A549 (cell line): ENCODE results near the gene DMRTB1.

ENCODE experiments used
- MYC ChIP-seq: IDR thresholded peaks from 2 replicates; pipeline ENCODE4 v1.6.1; 2012; ENCODE audit warnings: mild to moderate bottlenecking, inconsistent platforms, low read length, improper control_type of control experiment, borderline replicate concordance
- POLR2A ChIP-seq: IDR thresholded peaks from 2 replicates; pipeline ENCODE4 v1.6.1; 2012; ENCODE audit warnings: mild to moderate bottlenecking, low read length
- POLR2AphosphoS2 ChIP-seq: conservative IDR thresholded peaks from 2 replicates; pipeline ENCODE4 v1.6.1; 2012; ENCODE audit warnings: low read length, improper control_type of control experiment, inconsistent platforms
- RAD21 ChIP-seq, 2 experiments: fragments of >200 bp in 1 of 2; sonication (Bioruptor Twin) in 1 of 2; formaldehyde crosslinking in 1 of 2; IDR thresholded peaks in 1 of 2; conservative IDR thresholded peaks in 1 of 2; 2 replicates in 1 of 2; 3 replicates in 1 of 2; pipeline ENCODE4 v1.6.1; 2012 to 2018; ENCODE audit warnings: inconsistent platforms in 1 of 2
- SMC3 ChIP-seq: fragments of >200 bp; sonication (Bioruptor Twin); formaldehyde crosslinking; IDR thresholded peaks from 3 replicates; pipeline ENCODE4 v1.6.1; 2018; ENCODE audit warnings: inconsistent platforms
- ZC3H11A ChIP-seq: fragments of 450-650 bp; IDR thresholded peaks from 2 replicates; pipeline ENCODE4 v1.6.1; 2014; ENCODE audit warnings: antibody characterized with exemption, mild to moderate bottlenecking
- ZFP36 ChIP-seq: fragments of 450-650 bp; IDR thresholded peaks from 2 replicates; pipeline ENCODE4 v1.6.1; 2014; ENCODE audit warnings: borderline replicate concordance; ENCODE audit not compliant: partially characterized antibody
- TF ChIP-seq, protein P1 (sequence below): fragments of 250-450 bp; sonication (Bioruptor Pico); IDR thresholded peaks from 2 replicates; pipeline ENCODE4 v1.5.0; 2020; ENCODE audit warnings: low read depth, mild to moderate bottlenecking, moderate library complexity
- TF ChIP-seq, protein P2 (sequence below): fragments of >200 bp; sonication (Bioruptor Twin); formaldehyde crosslinking; IDR thresholded peaks from 3 replicates; pipeline ENCODE4 v1.5.1; 2016
- TF ChIP-seq, protein P3 (sequence below): IDR thresholded peaks from 2 replicates; pipeline ENCODE4 v1.6.1; 2012
- TF ChIP-seq, protein P4 (sequence below): fragments of 200-600 bp; sonication (generic); IDR thresholded peaks from 2 replicates; pipeline ENCODE4 v1.6.1; 2016; ENCODE audit warnings: antibody characterized with exemption, mild to moderate bottlenecking, moderate library complexity
- TF ChIP-seq, protein P5 (sequence below): fragments of 450-650 bp; IDR thresholded peaks from 2 replicates; pipeline ENCODE4 v1.6.1; 2014; ENCODE audit warnings: antibody characterized with exemption

DNA sequence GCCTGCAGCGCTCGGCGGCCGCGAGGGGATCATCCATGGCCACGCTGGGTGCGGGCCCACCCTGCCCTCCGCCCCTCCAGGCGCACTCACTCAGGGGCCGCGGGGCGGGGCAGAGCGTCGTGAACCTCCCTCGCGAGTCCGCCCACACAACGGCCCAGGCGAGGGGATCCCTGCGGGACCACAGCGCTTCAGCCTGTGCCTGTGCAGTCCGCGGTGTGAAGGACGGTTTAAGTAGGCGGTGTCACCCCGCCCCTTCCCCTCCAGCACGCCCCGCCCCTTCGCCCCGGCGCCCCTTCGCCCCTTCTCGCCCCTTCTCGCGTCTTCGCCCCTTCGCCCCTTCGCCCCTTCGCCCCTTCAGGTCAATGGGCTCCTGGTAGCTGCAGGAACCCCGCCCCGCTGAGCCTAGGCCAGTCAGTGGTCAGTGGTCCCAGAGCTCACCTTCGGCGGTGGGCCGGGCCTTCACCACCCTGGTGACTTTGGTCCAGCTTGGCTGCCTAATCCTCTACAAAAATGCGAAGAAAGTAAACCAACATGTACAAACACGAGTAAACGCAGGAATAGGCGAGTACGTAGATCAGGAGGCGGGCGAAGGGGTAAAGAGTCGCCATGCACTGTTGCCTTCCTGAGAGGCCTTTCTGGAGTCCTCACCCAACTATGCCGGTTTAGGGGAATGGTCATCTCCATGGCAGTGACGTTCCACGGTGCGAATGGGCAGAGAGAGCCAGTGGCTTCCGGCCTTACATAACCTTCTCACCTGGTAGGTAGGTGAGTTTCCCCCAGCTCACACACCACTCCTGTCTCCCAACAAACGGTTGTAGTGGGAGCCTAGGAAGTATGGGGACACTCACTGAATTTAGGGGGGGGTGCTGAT lies 19.6 kb upstream of the DMRTB1 start:
- TF ChIP-seq, protein P1, sequence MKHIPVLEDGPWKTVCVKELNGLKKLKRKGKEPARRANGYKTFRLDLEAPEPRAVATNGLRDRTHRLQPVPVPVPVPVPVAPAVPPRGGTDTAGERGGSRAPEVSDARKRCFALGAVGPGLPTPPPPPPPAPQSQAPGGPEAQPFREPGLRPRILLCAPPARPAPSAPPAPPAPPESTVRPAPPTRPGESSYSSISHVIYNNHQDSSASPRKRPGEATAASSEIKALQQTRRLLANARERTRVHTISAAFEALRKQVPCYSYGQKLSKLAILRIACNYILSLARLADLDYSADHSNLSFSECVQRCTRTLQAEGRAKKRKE (CRISPR knock-in tag) = no peak
- TF ChIP-seq, protein P2, sequence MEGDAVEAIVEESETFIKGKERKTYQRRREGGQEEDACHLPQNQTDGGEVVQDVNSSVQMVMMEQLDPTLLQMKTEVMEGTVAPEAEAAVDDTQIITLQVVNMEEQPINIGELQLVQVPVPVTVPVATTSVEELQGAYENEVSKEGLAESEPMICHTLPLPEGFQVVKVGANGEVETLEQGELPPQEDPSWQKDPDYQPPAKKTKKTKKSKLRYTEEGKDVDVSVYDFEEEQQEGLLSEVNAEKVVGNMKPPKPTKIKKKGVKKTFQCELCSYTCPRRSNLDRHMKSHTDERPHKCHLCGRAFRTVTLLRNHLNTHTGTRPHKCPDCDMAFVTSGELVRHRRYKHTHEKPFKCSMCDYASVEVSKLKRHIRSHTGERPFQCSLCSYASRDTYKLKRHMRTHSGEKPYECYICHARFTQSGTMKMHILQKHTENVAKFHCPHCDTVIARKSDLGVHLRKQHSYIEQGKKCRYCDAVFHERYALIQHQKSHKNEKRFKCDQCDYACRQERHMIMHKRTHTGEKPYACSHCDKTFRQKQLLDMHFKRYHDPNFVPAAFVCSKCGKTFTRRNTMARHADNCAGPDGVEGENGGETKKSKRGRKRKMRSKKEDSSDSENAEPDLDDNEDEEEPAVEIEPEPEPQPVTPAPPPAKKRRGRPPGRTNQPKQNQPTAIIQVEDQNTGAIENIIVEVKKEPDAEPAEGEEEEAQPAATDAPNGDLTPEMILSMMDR = no peak
- no peak for TF ChIP-seq ZFP36
- no peak for TF ChIP-seq SMC3
- TF ChIP-seq POLR2A = no peak
- TF ChIP-seq POLR2AphosphoS2 = no peak
- no peak for TF ChIP-seq ZC3H11A
- TF ChIP-seq MYC = no peak
- TF ChIP-seq, protein P3, sequence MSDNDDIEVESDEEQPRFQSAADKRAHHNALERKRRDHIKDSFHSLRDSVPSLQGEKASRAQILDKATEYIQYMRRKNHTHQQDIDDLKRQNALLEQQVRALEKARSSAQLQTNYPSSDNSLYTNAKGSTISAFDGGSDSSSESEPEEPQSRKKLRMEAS = no peak
- TF ChIP-seq RAD21 (conservative IDR thresholded peaks at IDR 0.05 in 1 of 2, IDR thresholded peaks at IDR 0.05 in 1 of 2) = no peak
- TF ChIP-seq, protein P4, sequence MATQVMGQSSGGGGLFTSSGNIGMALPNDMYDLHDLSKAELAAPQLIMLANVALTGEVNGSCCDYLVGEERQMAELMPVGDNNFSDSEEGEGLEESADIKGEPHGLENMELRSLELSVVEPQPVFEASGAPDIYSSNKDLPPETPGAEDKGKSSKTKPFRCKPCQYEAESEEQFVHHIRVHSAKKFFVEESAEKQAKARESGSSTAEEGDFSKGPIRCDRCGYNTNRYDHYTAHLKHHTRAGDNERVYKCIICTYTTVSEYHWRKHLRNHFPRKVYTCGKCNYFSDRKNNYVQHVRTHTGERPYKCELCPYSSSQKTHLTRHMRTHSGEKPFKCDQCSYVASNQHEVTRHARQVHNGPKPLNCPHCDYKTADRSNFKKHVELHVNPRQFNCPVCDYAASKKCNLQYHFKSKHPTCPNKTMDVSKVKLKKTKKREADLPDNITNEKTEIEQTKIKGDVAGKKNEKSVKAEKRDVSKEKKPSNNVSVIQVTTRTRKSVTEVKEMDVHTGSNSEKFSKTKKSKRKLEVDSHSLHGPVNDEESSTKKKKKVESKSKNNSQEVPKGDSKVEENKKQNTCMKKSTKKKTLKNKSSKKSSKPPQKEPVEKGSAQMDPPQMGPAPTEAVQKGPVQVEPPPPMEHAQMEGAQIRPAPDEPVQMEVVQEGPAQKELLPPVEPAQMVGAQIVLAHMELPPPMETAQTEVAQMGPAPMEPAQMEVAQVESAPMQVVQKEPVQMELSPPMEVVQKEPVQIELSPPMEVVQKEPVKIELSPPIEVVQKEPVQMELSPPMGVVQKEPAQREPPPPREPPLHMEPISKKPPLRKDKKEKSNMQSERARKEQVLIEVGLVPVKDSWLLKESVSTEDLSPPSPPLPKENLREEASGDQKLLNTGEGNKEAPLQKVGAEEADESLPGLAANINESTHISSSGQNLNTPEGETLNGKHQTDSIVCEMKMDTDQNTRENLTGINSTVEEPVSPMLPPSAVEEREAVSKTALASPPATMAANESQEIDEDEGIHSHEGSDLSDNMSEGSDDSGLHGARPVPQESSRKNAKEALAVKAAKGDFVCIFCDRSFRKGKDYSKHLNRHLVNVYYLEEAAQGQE = no peak
- TF ChIP-seq, protein P5, sequence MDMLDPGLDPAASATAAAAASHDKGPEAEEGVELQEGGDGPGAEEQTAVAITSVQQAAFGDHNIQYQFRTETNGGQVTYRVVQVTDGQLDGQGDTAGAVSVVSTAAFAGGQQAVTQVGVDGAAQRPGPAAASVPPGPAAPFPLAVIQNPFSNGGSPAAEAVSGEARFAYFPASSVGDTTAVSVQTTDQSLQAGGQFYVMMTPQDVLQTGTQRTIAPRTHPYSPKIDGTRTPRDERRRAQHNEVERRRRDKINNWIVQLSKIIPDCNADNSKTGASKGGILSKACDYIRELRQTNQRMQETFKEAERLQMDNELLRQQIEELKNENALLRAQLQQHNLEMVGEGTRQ = no peak
